Head of caudate nucleus (tissue), 42 donors: ENCODE measurements around the gene RAD1.
"Not testable (repeated sequence)": the region's sequence is repeated elsewhere in the genome, so short reads cannot be mapped to it uniquely, and the experiment has no call there.

Experiments
- DNase-seq, 42 donors: peaks; one replicate each; pipeline versions ENCODE4 v3.0.0 to v3.0.0-alpha.2; 2020 to 2021; ENCODE audit warnings: mixed read lengths in 7 of 42
- intact Hi-C: fragments of 100-400 bp; cut with DNase I; formaldehyde crosslinking; loops from one replicate; pipeline ENCODE4 v1.15.0; 2022

The RAD1 gene

DNA sequence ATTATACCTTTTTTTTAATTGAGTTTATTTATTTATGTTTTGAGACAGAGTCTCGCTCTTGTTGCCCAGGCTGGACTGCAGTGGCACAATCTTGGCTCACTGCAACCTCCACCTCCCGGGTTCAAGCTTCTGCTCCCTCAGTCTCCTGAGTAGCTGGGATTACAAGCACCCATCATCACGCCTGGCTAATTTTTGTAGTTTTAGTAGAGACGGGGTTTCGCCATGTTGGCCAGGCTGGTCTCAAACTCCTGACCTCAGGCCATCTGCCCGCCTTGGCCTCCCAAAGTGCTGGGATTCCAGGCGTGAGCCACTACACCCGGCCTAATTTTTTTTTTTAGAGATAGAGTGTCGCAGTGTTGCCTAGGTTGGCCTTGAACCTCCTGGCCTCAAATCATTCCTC lies 8.0 kb upstream of the RAD1 start:
- intact Hi-C loops = not testable (repeated sequence)

DNA sequence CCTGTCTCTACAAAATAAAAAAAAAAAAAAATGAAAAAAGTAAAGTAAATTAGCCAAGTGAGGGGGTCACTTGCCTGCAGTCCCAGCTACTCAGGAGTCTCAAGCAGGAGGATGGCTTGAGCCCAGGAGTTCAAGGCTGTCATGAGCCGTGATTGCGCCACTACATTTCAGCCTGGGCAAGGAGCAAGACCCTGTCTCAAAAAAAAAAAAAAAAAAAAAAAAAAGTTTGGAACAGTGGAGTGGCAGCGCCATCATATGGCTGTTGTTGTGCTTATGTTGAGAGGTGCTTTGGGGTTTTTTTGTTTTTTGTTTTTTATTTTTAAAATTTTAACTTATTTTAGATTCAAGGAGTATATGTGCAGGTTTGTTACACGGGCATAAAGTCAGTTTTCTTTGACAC lies 3.8 kb upstream of the RAD1 start:
- no peak for DNase-seq
- intact Hi-C loops = no loop called here

More for the DNA sequence above, 8.0 kb upstream of the RAD1 start:
- not testable (repeated sequence) for DNase-seq

DNA sequence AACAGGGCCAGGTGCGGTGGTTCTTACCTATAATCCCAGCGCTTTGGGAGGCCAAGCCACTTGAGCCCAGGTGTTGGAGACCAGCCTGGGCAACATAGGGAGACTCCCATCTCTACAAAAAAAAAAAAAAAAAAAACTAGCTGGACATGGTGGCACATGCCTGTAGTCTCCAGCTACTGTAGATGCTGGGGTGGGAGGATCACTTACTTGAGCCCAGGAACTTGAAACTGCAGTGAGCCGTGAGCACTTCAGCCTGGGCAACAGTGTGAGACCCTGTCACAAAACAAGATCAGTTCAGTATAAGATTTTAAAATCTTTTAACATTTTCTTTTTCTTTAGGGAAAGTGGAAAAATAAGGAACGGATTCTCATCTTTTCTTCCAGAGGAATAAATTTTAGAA lies 2.7 kb upstream of the RAD1 start:
- intact Hi-C loops = no loop called here
- no peak for DNase-seq

DNA sequence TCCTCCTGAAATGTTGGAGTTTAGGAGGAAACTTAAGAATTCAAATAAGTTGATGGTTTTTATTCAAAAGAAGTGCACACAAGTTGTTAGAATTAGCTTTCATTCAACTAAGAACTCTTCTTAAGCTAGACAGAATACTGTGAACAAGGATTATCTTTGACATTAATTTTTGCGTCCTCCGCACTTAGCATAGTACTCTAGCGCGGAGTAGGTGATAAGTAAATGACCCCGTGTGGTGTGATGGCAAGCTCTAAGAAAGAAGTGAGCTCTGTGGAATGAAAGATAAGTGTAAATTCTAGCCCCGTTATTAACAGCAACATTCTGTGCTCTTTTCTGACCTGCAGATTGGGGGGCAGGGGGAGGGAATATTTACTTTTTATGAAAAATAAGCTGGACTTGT lies 1.2 kb upstream of the RAD1 start:
- no peak for DNase-seq
- intact Hi-C loops = no loop called here

DNA sequence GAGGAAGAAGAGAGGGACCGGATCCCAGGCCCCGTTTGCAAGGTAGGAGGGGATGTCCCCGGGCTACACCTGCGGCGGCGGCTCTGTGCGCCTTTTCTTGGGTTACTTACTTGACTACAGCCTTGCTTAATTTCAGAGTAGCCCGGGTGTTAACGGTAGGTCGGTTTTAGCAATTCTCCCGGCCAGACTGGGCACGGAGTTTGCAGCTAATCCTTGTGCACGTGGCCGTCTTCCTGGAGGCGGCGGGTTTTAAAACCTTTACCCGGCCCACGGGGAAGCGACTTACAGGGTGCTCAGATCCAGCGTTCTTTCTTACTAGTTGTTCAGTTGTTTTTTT lies 520 bp upstream of the RAD1 start:
- peak in 2 of 42 donors; percentile 19 to 32 for DNase-seq
- intact Hi-C loops = loop anchor here (2.0 kb wide), 1 partner anchor 13 kb away; the partner anchor contains the start of gene DNAJC21

DNA sequence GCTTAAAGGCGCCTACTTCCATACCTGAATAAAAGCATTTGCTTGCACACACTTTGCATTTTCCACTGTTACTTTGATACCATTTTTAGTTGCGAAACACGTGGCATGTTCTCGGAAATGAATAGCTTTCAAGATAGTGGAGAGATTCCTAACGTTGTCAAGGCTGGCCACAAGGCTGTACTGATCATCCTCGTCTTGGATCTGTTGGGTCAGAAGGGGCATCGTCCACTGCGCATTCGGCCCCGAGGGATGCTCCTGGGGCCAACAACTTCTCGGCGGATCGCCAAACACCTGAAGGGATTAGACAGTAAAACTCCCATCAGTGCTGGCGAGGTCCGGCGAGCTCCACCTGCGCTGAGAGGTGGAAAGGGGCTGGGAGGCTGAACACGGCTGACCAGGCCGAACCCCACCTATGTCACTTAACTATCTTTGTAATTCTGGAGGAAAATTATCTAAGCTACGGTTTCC lies 599 bp downstream of the RAD1 start:
- DNase-seq = peak in 28 of 42 donors; percentile 7 to 58 (median 21)
- intact Hi-C loops = loop anchor here (2.0 kb wide), 1 partner anchor 14 kb away; the partner anchor contains the start of gene DNAJC21

GRCh38 chr5:34913072-34913471 lies 2.2 kb downstream of the RAD1 start:
- intact Hi-C loops = no loop called here
- DNase-seq = no peak

- peak in 6 of 42 donors; percentile 12 to 53 (median 29) for DNase-seq
- intact Hi-C loops = no loop called here
These were observed 9.7 kb downstream of the RAD1 start for GRCh38 chr5:34905564-34905963.

DNA sequence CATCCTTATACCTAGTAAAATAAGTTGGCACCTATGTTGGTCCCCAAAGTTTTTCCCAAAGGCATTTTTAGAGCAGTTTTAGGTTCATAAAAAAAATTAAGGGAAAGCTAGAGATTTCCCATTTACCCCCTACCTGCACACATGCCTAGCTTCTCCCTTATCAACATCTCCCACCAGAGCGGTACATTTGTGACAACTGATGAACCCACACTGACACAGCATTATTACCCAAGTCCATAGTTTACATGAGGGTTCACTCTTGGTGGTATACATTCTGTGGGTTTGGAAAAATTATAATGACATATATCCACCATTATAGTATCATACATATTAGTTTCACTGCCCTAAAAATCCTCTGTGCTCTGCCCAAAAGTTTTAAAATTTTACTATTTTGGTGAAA lies 12.0 kb downstream of the RAD1 start:
- intact Hi-C loops = no loop called here
- DNase-seq = no peak

- intact Hi-C loops = no loop called here
- no peak for DNase-seq
These were observed 14.7 kb downstream of the RAD1 start for GRCh38 chr5:34900652-34901051.

GRCh38 chr5:34899066-34899465 lies 16.2 kb downstream of the RAD1 start:
- intact Hi-C loops = loop anchor here (5.0 to 10.0 kb wide), 3 partner anchors 244 to 422 kb away; partner anchors contain the start of gene RAI14
- no peak for DNase-seq

DNA sequence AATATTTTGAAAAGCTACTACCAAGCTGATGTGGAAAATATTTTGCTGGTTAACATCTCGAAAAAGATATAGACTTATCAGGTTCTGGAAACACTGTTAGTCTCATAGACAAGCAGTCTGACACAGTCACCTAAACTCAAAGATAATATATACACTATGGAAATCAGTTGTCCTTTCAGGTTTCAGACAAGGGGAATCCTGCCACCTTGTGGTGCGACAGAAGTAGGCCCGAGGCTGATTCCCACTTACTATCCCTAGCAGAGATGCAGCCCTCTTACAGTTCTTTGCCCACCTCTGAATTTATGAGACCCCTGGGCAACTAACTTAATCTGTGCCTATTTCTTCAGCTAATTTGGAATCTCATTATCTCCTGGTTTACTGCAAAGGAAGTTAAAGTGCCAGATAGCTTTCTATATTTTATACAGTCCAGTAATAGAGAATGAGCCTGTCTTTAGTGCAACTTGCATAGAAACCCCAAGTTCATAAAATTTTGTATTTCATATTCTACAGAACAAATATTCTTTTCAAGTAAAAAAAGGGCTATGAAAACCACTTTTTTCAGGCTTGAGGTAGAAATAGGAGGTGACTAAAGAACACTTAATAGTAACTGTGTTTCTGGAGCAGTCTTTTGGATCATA lies 16.9 kb downstream of the RAD1 start:
- intact Hi-C loops = loop anchor here (5.0 to 10.0 kb wide), 3 partner anchors 244 to 421 kb away; partner anchors contain the start of gene RAI14
- DNase-seq = peak; percentile 56 to 92 (median 81)

GRCh38 chr5:34897646-34898045 lies 17.7 kb downstream of the RAD1 start:
- no peak for DNase-seq
- intact Hi-C loops = loop anchor here (5.0 to 10.0 kb wide), 3 partner anchors 243 to 420 kb away; partner anchors contain the start of gene RAI14

GRCh38 chr5:34895641-34896419 lies 19.5 kb downstream of the RAD1 start:
- DNase-seq = no peak

GRCh38 chr5:34894716-34895115 lies 20.6 kb downstream of the RAD1 start:
- intact Hi-C loops = loop anchor here (5.0 to 10.0 kb wide), 3 partner anchors 240 to 417 kb away; partner anchors contain the start of gene RAI14
- DNase-seq = no peak

More at GRCh38 chr5:34895641-34896419, 19.5 kb downstream of the RAD1 start:
- intact Hi-C loops = loop anchor here (5.0 to 10.0 kb wide), 3 partner anchors 241 to 419 kb away; partner anchors contain the start of gene RAI14

- intact Hi-C loops = loop anchor here (10.0 kb wide), 2 partner anchors 238 to 368 kb away; partner anchors contain the start of gene RAI14
- DNase-seq = no peak
These were observed 22.9 kb downstream of the RAD1 start for GRCh38 chr5:34892414-34892813.

- DNase-seq = no peak
- intact Hi-C loops = loop anchor here (10.0 kb wide), 2 partner anchors 237 to 367 kb away; partner anchors contain the start of gene RAI14
These were observed 23.3 kb downstream of the RAD1 start for GRCh38 chr5:34891981-34892380.

- intact Hi-C loops = no loop called here
These were observed 25.9 kb downstream of the RAD1 start for GRCh38 chr5:34889394-34889793.

GRCh38 chr5:34886392-34887119 lies 28.7 kb downstream of the RAD1 start:
- DNase-seq = no peak
- intact Hi-C loops = no loop called here

More at GRCh38 chr5:34889394-34889793, 25.9 kb downstream of the RAD1 start:
- DNase-seq = no peak
